H9 (cell line): Measurements from ENCODE around the gene SMIM21. TPM values are rescaled to one million over a fixed set of nuclear protein-coding genes. Genes with fewer than 3 reads are reported as not detected.
A peak's percentile ranks its signal among the peaks of the same experiment; 100 is the strongest.

ENCODE experiments used
- DNase-seq: peaks from one replicate; pipeline ENCODE4 v3.0.0-alpha.2; 2017
- H2AFZ ChIP-seq: one replicate; pipeline ENCODE4 v1.6.1; 2013; ENCODE audit warnings: mild to moderate bottlenecking, low read length, control low read depth, moderate library complexity
- H2AK5ac ChIP-seq: 2 replicates; pipeline ENCODE4 v1.6.1; 2013; ENCODE audit warnings: low read length, control low read depth, mixed read lengths; ENCODE audit not compliant: insufficient read length
- H2BK120ac ChIP-seq: one replicate; pipeline ENCODE4 v1.6.1; 2013; ENCODE audit warnings: low read depth, mild to moderate bottlenecking, low read length, control low read depth, inconsistent platforms; ENCODE audit not compliant: poor library complexity, severe bottlenecking
- H2BK12ac ChIP-seq: 2 replicates; pipeline ENCODE4 v1.6.1; 2013; ENCODE audit warnings: low read length, control low read depth, mixed read lengths, low read depth; ENCODE audit not compliant: insufficient read length
- H2BK15ac ChIP-seq: 2 replicates; pipeline ENCODE4 v1.6.1; 2013; ENCODE audit warnings: low read depth, low read length, control low read depth
- H2BK20ac ChIP-seq: one replicate; pipeline ENCODE4 v1.6.1; 2013; ENCODE audit warnings: low read depth, mild to moderate bottlenecking, low read length, control low read depth, inconsistent platforms; ENCODE audit not compliant: poor library complexity, severe bottlenecking
- H2BK5ac ChIP-seq: 2 replicates; pipeline ENCODE4 v1.6.1; 2013; ENCODE audit warnings: low read length, control low read depth, mixed read lengths; ENCODE audit not compliant: insufficient read length
- H3K14ac ChIP-seq: 2 replicates; pipeline ENCODE4 v1.6.1; 2013; ENCODE audit warnings: low read length, control low read depth; ENCODE audit not compliant: insufficient read depth
- H3K18ac ChIP-seq: 2 replicates; pipeline ENCODE4 v1.6.1; 2013; ENCODE audit warnings: low read depth, mild to moderate bottlenecking, mixed read lengths, low read length, control low read depth; ENCODE audit not compliant: insufficient read length
- H3K23ac ChIP-seq: 2 replicates; pipeline ENCODE4 v1.6.1; 2013; ENCODE audit warnings: low read length, control low read depth, mixed read lengths, low read depth; ENCODE audit not compliant: insufficient read length
- H3K23me2 ChIP-seq: 2 replicates; pipeline ENCODE4 v1.6.1; 2013; ENCODE audit warnings: low read depth, mild to moderate bottlenecking, mixed read lengths, low read length, control low read depth; ENCODE audit not compliant: insufficient read length, poor library complexity, severe bottlenecking
- H3K27ac ChIP-seq: 2 replicates; pipeline ENCODE4 v1.5.1; 2013; ENCODE audit warnings: low read length, control low read depth, mixed read lengths, low read depth; ENCODE audit not compliant: insufficient read length
- H3K27me3 ChIP-seq: 2 replicates; pipeline ENCODE4 v1.6.1; 2013; ENCODE audit warnings: low read length, control low read depth, inconsistent platforms; ENCODE audit not compliant: insufficient read depth
- H3K4ac ChIP-seq: 2 replicates; pipeline ENCODE4 v1.6.1; 2013; ENCODE audit warnings: low read depth, mild to moderate bottlenecking, control low read depth, inconsistent platforms, low read length, moderate library complexity
- H3K4me1 ChIP-seq: 2 replicates; pipeline ENCODE4 v1.6.1; 2013; ENCODE audit warnings: low read length, control low read depth, inconsistent platforms; ENCODE audit not compliant: insufficient read depth
- H3K4me2 ChIP-seq: 2 replicates; pipeline ENCODE4 v1.6.1; 2013; ENCODE audit warnings: low read length, control low read depth, mixed read lengths; ENCODE audit not compliant: insufficient read length, insufficient read depth
- H3K56ac ChIP-seq: 2 replicates; pipeline ENCODE4 v1.6.1; 2013; ENCODE audit warnings: low read depth, mild to moderate bottlenecking, mixed read lengths, low read length, control low read depth; ENCODE audit not compliant: insufficient read length
- H3K79me1 ChIP-seq: 2 replicates; pipeline ENCODE4 v1.6.1; 2013; ENCODE audit warnings: low read depth, mild to moderate bottlenecking, moderate library complexity, low read length, control low read depth, inconsistent platforms; ENCODE audit not compliant: insufficient read depth, poor library complexity, severe bottlenecking
- H3K79me2 ChIP-seq: 2 replicates; pipeline ENCODE4 v1.6.1; 2013; ENCODE audit warnings: low read length, control low read depth, inconsistent platforms; ENCODE audit not compliant: insufficient read depth
- H3K9ac ChIP-seq: 2 replicates; pipeline ENCODE4 v1.6.1; 2013; ENCODE audit warnings: low read length, control low read depth, mixed read lengths; ENCODE audit not compliant: insufficient read length; ENCODE audit errors: extremely low read depth
- H3K9me3 ChIP-seq: one replicate; pipeline ENCODE4 v1.6.1; 2013; ENCODE audit warnings: low read depth, low read length, inconsistent platforms; ENCODE audit not compliant: control insufficient read depth
- H3T11ph ChIP-seq: one replicate; pipeline ENCODE4 v1.6.1; 2013; ENCODE audit warnings: mild to moderate bottlenecking, low read length, control low read depth, inconsistent platforms
- H4K20me1 ChIP-seq: one replicate; pipeline ENCODE4 v1.6.1; 2013; ENCODE audit not compliant: control insufficient read depth, insufficient read length, insufficient read depth
- H4K5ac ChIP-seq: 2 replicates; pipeline ENCODE4 v1.6.1; 2013; ENCODE audit warnings: low read depth, mild to moderate bottlenecking, mixed read lengths, low read length, control low read depth; ENCODE audit not compliant: insufficient read length
- H4K8ac ChIP-seq: replicated peaks from 2 replicates; pipeline ENCODE4 v1.6.1; 2013; ENCODE audit warnings: low read length, control low read depth, mixed read lengths, low read depth; ENCODE audit not compliant: insufficient read length
- H4K91ac ChIP-seq: 2 replicates; pipeline ENCODE4 v1.6.1; 2013; ENCODE audit warnings: low read depth, mild to moderate bottlenecking, moderate library complexity, mixed read lengths, low read length, control low read depth; ENCODE audit not compliant: insufficient read length
- H3K27ac Mint-ChIP-seq, 3 experiments: 2 replicates in 2 of 3; 3 replicates in 1 of 3; pipeline ENCODE4 v1.8.0; 2020 to 2021; ENCODE audit warnings: mixed read lengths in 3 of 3, mild to moderate bottlenecking in 1 of 3, moderate library complexity in 1 of 3
- H3K27me3 Mint-ChIP-seq: 2 replicates; pipeline ENCODE4 v1.8.0; 2021; ENCODE audit warnings: low read depth, mild to moderate bottlenecking, moderate library complexity, mixed read lengths
- H3K36me3 Mint-ChIP-seq, 3 experiments: 2 replicates in 2 of 3; 3 replicates in 1 of 3; pipeline ENCODE4 v1.8.0; 2020 to 2021; ENCODE audit warnings: low read depth in 3 of 3, mixed read lengths in 3 of 3; ENCODE audit not compliant: insufficient read depth in 1 of 3
- H3K4me1 Mint-ChIP-seq, 2 experiments: 2 replicates each; pipeline ENCODE4 v1.8.0; 2020; ENCODE audit warnings: mixed read lengths in 2 of 2
- H3K4me3 Mint-ChIP-seq, 2 experiments: 2 replicates in 1 of 2; 3 replicates in 1 of 2; pipeline ENCODE4 v1.8.0; 2020 to 2021; ENCODE audit warnings: mild to moderate bottlenecking in 2 of 2, mixed read lengths in 2 of 2, moderate library complexity in 1 of 2
- H3K9me3 Mint-ChIP-seq, 2 experiments: 2 replicates in 1 of 2; 3 replicates in 1 of 2; pipeline ENCODE4 v1.8.0; 2020; ENCODE audit warnings: mild to moderate bottlenecking in 2 of 2, mixed read lengths in 2 of 2, moderate library complexity in 1 of 2
- WGBS: extraction: QIAGEN DNeasy Blood & Tissue Kit; methylation state at CpG from one replicate; pipeline ENCODE4 v1.1.7; 2013; ENCODE audit warnings: missing lambda C conversion rate, low lambda C conversion rate, mixed read lengths; ENCODE audit not compliant: insufficient read length; ENCODE audit errors: extremely low coverage; 5-methylcytosine and 5-hydroxymethylcytosine counted together
- total RNA-seq: library from RNA; stranded (reverse); gene quantifications from 2 replicates; pipeline ENCODE4 v1.2.1, GENCODE V29; 2021
- TF ChIP-seq, protein P1 (sequence below): fragments of 200-600 bp; sonication (generic); conservative IDR thresholded peaks from 3 replicates; pipeline ENCODE4 v1.8.0; 2021; ENCODE audit warnings: antibody characterized with exemption, mild to moderate bottlenecking

Gene SMIM21
- total RNA-seq, 1 experiment from 2014 or later, result not detected

GRCh38 chr18:75376004-75376403 is 51.5 kb downstream of the SMIM21 start:
- Histone ChIP-seq H2BK12ac (no peak overlapping the region), H3K18ac (no peak overlapping the region), H3K23ac (no peak overlapping the region), H2AFZ (no peak overlapping the region), H3K4me2 (no peak overlapping the region), H2BK15ac (no peak overlapping the region), H4K20me1 (no peaks in the 10 kb centered on the region), H2BK5ac (no peak overlapping the region), H4K5ac (no peak overlapping the region), H3K23me2 (no peaks in the 10 kb centered on the region), H3K27me3 (no peaks in the 10 kb centered on the region), H3K4ac (no peak overlapping the region), H3K9ac (no peak overlapping the region), H2AK5ac (no peak overlapping the region), H3K56ac (no peak overlapping the region), H3K4me1 (no peaks in the 10 kb centered on the region), H4K8ac (no peak overlapping the region), H3K79me2 (no peaks in the 10 kb centered on the region), H2BK120ac (no peak overlapping the region), H2BK20ac (no peak overlapping the region), H3T11ph (no peak overlapping the region), H3K14ac (no peak overlapping the region), H3K79me1 (no peaks in the 10 kb centered on the region), H4K91ac (no peak overlapping the region), H3K27ac (no peak overlapping the region), H3K9me3 (no peaks in the 10 kb centered on the region)
- TF ChIP-seq, protein P1, sequence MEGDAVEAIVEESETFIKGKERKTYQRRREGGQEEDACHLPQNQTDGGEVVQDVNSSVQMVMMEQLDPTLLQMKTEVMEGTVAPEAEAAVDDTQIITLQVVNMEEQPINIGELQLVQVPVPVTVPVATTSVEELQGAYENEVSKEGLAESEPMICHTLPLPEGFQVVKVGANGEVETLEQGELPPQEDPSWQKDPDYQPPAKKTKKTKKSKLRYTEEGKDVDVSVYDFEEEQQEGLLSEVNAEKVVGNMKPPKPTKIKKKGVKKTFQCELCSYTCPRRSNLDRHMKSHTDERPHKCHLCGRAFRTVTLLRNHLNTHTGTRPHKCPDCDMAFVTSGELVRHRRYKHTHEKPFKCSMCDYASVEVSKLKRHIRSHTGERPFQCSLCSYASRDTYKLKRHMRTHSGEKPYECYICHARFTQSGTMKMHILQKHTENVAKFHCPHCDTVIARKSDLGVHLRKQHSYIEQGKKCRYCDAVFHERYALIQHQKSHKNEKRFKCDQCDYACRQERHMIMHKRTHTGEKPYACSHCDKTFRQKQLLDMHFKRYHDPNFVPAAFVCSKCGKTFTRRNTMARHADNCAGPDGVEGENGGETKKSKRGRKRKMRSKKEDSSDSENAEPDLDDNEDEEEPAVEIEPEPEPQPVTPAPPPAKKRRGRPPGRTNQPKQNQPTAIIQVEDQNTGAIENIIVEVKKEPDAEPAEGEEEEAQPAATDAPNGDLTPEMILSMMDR, result no peak
- no peaks in the 10 kb centered on the region; the same call in 1 of the 2 replicates for H3K27me3 Mint-ChIP-seq
- H3K36me3 Mint-ChIP-seq, result peaks cover 0 to 2% (median 0%) of the 10 kb centered on the region in 3 experiments; a peak in 3 of 7 replicates
- H3K4me1 Mint-ChIP-seq, result peaks cover 0 to 11% of the 10 kb centered on the region in 2 experiments; a peak in 3 of 4 replicates
- DNase-seq, result no peak
- WGBS, result no CpG with 5 or more reads among the region's 3 CpGs
- no peak overlapping the region for H3K4me3 Mint-ChIP-seq
- H3K9me3 Mint-ChIP-seq, result peaks cover 5 to 8% of the 10 kb centered on the region in 2 experiments; a peak in 4 of 5 replicates
- H3K27ac Mint-ChIP-seq, result 0 out of 7 replicates have a peak overlapping the region, but pooled peaks of 1 of the 3 experiments have one; percentile 4
